HG03066 (cell line): ENCODE data around the gene OXCT2.
A peak's percentile ranks its signal among the peaks of the same experiment; 100 is the strongest.
"Not testable (repeated sequence)": the region's sequence is repeated elsewhere in the genome, so short reads cannot be mapped to it uniquely, and the experiment has no call there.

ENCODE experiments used
- ATAC-seq: cut with Tn5 transposase; IDR thresholded peaks from one replicate; pipeline ENCODE4 v1.9.1; 2021; ENCODE audit warnings: low read depth; ENCODE audit not compliant: unreplicated experiment

OXCT2 gene

DNA sequence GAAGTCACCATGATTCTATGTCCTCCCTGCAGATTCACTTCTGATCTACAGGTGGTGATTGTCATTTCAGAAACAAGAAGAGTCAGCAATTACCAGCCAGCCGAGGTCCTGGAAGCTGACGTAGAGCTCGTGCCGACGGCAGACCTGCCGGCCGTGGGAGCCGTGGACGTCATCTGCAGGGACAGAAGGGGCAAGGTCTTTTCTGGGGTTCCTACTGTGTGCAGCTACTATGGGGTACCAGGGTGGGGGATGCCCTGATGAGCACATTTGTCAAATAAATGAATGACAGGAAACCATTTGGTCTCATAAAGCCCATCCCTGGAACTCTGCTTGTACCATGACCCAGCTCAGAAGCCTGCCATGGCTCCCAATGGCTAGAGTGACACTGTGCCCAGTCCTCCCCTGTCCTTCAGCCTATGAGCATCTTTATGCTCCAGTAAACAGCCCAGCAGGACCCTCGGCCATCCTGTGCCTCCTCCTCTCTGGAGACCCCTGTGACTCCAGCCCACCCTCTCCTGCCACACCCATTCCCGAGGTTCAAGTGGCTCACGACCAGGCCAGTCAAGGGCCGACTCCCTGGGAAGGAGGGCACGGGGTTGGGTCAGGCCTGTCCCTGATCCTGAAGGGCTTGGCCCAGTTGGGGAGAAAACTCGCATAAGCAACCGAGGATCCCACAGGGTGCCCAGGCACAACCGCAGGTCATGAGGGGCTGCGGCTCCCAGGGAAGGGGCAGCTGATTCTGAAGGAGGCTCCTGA, 7.4 kb downstream of the OXCT2 start:
- not testable (repeated sequence) for ATAC-seq

DNA sequence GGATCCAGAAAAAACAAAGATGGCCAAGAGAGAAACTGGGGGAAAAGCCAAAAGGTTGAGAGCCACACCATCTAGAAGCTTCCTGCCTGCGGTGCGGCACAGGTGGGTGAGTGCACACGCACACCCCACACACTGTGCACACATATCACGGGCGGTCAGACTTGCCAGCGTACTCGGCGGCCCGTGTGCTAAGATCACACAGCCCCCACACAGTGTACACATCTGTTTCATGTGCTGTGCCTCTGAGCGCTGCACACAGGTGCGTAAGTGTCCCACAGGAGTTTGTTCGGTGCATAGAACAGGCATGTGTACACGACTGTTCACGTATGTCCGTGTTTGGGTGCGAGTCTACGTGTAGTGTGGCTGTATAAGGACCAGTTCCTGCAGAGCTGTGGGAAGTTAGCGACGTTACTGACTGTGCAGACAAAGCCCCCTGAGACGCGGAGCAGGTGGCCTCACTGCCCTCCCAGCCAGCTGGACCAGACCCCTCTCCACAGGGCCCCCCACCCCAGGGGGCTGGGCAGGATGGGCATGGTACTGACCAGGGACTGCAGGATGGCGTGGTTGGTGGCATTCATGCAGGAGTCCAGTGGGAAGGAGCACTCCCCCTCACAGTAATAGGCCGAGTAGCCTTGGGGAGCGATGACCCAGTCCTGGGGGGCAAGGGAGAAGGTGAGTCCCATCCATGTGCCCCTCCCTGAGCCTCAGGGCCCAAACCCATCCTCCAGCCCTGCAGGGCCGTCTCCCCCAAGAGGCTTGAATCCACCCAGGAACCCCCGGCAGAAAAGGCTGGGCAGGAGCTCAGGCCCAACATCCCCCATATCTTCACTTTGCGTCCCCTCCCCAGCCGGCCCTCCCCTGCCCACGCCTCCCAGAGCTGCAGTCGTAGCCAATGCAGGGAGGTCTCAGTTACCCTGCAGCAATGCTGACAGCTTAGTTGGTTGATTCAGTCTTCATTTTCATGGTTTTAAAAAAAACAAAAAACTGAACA, 8.3 kb downstream of the OXCT2 start:
- no peak for ATAC-seq

DNA sequence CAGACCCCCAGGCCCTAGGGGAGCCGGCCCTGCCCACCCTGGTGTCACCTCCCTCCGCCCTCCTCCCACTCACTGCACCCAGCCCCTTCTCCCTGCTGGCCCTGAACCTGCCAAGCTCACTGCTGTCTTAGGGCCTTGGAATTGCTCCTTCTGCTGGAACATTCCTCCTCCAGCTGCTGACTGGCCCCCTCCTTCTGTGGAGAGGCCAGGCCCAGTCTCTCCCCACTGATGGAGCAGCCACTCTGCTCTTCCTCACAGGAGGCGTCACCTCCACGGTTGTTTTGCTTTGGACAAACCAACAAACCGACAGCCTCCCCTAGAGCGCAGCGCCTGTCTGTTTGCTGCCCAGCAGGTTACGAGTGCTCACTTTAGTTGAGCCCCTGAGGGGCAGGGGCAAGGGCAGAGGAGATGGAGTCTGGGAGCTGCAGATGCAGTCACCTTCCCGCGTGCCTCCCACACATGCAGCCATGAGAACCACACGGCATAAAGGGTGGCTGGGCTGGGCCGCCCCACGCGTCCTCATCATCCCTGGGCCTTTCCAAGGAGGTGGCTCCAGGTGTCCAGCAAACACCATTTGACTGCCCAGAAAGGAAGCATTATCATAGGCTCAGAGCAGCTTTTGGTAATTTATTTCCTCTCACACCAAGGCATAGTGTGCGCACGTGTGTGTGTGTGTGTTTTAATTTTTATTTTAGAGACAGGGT, 9.4 kb downstream of the OXCT2 start:
- ATAC-seq = no peak

DNA sequence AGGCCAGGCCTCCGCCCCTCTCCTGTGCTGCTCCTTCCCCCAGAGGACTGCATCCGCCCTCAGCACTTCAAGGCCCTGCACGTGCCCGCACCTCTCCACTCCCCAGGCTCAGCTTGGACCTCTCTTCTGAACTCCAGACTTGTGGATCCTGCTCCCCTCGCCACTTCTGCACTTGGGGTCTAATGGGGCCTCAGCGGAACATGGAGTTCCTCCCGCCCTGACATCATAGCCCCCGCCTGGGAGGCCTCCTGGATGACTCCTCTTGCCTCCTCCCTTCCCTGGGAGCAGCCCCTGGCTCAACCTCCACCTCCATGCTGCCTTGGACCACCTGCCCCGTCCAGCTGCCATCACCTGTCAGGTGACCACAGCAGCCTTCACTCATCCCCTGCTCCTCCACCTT, 10.1 kb downstream of the OXCT2 start:
- ATAC-seq = no peak

DNA sequence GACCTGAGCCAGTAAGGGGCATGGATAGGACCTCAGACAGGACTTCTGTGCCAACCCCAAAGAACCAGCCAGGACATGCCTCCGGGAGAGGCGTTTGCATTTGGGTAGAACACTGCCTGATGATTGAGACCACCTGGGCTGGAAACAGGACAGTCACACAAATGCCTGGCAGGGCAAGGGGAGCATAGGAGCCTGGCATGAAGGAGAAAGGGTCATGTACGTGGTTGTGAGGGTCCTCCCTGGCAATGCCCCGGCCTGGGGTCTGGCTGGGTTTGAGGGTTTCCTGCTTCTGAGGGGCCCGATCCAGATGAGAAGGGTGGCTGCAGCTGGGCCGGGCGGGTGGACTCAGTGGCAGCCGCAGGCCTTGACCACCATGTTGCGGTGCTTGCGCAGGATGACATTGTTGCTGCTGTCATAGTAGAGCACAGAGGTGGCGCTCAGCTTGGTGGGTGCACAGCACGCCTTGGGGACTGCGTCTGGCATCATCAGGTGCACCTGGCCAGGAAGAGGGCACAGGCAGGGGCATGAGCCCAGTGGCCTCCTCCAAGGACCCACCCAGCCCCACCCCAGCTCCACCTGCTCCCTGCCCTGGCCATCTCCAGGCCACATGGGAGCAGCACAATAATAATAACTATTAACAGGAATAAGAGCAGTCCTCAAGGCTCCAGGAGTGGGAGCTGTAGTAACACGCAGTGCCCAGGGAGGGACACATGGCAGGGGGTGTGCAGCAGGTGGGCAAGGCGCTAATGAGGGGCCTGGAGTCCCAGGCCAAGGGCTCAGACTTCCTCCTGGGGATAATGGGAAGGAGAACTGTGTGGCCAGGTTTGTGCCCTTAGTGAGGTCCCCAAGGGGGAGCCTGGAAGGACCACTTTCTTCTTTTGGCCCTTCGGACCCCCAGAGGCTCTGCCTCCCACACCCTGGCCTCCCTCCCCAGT, 10.8 kb downstream of the OXCT2 start:
- no peak for ATAC-seq

DNA sequence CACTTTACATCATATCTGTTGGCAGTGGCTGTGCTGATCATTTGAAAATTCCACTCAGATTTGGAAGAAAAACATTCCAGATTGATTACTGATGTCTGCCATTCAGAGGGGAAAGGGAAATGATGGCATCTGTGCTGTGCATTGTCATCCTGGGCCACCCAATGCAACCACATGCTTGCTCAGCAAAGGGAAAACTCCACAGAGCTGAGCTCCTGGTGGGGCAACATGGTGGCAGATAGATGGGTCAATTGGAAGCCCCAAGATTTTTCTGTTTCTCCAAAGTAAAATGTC, 11.8 kb downstream of the OXCT2 start:
- ATAC-seq = no peak

DNA sequence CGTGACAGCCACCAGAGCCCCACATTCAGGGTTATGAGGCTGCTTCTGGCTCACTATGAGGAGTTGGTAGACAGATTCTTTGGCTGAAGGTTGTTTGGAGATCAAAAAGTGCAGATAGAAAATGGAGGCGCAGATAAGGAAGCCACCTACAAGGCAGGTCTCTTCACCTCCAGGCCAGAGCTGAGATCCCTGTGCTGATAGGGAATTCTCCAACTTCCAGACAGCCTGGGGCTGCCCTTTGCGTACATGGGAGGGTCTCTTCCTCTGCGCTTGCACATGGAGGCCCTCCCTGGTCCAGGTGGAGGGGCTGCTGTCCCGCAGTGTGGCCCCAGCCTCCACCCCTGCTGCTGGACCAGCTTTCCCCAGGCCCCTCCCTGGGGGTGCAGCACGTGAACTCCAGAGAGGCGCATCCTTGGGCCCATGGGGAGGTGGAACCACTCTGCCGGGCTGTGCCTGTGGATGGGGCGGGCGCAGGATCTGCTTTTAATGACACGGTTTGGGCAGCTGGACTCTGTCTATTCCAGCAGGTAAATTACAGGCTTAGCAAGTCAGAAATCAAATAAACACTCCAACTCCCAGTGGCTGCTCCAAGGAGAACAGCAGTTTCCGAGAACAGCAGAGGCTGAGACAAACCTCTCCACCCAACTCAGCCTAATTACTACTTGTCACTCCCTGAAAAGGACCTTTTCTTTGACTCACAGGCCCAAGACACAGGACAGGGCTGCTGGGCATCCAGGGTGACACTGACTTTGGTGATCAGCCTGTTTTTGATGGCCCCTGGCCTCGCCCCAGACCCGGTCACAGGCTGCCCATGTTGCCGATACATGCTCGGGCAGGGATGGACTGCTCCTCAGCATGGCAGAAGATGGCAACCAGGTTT, 12.4 kb downstream of the OXCT2 start:
- ATAC-seq = no peak

DNA sequence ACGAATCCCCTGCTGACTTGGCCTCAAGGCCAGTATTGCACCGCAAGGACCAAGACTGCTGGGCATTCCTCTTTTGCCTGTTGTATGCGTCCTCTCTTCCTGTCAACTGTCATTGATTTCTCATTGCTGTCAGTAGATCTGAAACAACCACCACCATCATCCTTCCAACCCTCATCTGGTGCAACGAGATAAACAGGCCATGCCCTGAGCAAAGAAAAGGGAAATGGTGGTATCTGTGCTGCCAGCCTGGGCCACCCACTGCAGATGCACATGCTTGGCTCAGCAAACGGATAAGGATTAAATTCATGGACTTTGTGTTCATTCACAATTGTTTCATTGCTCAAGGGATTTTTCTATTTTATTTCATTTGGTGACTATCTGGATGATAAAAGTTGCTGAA, 13.6 kb downstream of the OXCT2 start:
- ATAC-seq = no peak

DNA sequence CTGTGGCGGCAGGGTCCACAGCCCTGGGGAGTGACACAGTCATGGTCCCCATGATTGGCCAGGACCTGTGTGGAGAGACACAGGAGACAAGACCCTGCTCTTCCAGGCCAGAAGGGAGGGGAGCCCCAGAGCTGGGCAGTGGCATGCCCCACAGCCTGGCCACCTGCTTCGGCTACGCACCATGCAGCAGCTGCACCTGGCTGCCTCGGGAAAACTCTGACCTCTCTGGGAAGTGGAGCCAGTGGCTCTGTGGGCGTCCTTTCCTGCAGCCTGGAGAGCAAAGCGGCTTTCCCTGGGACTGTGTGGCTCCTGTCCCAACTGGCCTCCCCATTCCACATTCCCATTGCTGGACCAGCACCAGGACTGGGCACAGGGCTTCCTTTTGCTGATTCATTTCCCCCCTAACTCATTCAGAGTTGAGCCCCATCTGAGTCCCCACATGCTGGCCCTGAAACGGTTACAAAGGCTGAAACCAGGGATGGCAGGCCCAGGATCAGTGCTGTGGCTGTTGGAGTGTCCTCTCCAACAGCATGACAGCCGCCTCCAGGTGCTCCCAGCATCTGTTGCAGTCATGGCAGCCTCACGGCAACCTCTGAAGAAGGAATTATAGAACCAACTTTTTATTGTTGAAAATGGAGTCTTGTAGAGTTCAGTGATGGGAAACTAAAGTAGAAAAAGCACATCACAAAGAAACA, 15.0 kb downstream of the OXCT2 start:
- ATAC-seq = no peak

DNA sequence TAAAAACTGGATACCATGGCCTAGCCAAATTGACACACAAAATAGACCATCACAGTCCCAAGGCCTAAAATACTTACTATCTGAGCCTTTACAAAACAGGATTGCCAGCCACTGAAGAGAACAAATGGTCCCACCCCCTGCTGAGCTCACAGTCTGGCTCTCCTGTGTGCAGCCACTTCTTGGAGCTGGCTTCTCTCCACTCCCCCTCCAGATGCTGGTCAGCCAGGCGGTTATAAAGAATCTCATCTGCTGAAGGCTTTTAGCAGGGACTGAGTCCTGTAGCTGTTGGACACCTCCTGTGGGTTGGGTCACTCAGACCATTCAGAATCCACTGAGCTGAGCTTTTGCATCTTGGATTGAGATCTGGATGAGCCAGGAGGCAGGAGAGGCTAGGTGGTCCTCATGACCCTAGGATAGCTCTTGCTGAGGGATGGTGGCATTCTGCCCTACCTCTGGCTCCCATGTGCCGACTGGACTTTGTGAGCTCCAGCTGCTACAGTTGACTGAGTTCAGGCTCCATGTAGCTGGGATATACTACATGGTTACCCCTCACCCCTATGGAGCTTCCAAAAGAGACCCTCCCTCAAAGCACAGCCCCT, 16.1 kb downstream of the OXCT2 start:
- no peak for ATAC-seq

DNA sequence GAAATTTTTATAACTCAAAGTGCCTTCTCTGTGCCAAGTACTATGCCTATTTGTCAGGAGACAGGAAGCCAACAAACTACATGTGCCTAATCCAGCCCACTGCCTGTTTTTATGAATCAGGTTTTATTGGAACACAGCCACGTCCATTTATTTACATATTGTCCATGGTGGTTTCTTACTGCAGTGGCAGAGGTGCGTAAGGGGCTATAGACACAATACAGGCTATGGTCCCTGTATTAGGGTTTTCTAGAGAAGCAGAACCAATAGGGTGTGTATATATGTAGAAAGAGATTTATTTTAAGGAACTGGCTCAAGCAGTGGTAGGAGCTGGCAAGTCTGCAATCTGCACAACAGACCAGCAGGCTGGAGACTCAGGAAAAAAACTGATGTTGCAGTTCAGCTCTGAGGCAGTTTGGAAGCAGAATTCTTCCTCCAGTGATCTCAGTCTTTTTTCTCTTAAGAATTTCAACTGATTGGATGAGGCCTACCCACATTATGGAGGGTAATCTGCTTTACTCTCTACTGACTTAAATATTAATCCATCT, 17.1 kb downstream of the OXCT2 start:
- no peak for ATAC-seq

DNA sequence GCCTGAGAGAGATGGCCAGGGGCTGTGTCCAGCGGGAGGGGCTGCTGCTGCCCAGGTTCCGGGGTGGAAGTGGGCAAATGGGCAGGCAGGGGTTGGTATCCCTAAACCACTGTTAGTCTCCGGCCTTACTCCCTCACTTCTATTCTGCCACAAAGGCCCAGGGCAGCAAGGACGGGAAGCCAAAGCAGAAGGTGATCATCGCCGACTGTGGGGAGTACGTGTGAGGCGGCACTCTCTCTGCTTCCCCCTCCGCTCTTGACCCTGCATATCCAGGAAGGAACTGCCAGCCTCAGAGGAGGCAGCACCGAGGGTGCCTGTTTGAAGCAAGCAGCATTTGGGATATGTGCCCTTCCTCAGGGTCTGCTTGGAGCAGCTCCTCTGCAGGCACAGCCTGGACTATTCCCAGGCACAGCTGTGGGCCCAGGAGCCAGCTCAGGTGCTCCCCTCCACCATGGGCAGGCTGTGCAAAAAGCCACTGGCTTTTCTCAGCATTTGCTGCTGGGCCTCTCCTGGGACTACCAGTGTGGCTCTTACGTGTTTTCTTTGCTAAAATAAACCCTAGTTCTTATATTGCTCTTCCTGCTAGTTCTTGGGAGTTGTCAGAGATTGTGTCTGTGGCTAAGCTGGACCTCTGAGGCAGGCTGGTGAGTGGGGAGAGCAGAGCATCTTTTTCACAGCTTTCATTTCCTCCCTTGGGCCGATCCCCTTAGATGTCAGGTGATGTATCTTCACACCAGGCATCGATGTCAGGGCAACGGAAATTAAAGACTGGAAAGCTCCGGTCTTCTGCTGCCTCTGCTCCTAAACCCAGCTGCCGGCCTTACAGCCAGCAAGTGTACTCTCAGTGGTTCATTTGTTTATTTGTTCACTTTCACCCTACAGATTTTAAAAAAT, 17.8 kb downstream of the OXCT2 start:
- ATAC-seq = no peak

DNA sequence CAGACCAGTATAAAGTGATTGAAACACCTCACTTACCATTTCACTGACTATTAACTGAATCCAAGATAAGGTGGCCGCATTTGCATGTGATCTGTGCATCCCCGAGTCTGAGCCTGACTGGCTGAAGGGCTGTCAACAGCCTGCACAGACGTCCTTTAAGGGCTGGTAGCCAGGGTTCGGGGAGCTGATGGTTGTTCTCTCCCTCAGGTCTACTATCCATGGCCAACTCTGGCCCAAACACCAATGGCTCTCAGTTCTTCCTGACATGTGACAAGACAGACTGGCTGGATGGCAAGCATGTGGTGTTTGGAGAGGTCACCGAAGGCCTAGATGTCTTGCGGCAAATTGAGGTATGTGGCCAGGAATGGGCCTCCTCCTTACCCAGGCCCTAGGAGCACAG, 18.4 kb downstream of the OXCT2 start:
- no peak for ATAC-seq

DNA sequence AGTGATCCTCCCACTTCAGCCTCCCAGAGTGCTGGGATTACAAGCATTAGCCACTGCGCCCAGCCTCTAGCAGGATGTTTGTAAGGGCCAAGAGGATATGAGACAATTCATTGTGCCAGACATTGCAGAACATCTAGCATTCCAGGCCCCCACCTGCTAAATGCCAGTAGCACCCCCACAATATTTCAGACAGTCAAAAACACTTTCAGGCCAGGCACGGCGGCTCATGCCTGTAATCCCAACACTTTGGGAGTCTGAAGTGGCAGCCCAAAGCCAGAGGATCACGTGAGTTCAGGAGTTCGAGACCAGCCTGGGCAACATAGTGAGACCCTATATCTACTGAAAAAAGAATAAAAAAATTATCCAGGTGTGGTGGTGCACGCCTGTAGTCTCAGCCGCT, 19.6 kb downstream of the OXCT2 start:
- ATAC-seq = no peak

DNA sequence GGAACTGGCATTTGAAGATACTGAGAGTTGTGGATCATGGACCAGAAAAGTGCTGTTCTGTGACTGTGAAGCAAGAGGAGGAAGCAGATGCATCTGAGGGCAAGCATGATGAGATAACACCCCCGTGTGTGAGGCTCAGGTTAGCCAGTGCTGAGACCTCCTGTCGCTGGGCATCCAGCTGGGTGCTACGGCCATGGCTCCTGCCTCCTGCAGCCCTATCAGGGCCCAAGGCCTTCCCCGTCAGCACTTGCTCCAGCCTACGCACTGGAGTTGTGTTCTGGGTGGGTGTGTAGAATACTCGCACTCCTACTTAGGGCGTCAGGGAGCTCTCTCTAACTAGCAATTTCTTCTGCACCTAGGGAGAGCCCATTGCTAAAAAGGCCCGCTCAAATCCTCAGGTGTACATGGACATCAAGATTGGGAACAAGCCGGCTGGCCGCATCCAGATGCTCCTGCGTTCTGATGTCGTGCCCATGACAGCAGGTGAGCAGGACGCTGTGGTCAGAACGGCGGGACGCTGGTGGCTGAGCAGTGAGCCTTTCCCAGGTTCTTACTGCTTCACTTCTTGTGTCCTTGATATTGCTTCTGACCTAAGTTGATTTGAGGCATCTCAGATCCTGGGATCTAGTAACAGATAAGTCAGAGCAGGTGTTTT, 26.0 kb downstream of the OXCT2 start:
- ATAC-seq = no peak

DNA sequence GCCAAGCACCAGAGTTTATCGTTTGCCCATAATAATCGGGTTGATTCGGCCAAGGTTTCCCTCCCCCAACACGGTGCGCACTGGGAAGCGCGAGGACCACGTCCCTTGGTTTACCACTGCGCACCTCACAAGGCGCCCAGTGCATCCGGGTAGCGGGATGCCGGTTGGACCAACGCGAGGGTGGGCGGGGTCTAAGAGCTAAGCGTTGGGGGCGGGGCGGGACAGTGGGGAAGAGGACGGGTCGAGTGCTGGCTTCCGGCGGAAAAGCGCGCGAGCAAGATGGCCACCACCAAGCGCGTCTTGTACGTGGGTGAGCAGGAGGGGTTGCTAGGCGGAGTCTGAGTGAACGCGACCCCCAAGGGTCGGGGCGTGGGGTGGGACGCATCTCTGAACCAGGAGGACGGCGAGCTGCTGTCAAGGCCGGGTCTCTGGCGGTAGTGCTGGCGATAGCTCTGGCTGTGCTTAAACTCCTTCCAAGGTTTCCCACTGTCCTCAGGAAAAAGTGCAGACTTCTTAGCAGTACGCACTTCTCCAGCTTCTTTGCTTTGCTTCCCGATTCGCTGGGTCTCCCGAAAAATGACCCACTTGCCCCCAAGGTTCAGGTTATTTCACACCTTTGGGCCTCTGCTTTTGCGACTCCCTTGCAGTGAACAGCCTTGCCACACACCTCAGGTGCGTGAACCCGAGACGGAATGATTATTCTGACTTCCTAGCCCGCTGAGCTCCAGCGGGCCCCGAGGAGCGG, 32.4 kb downstream of the OXCT2 start, which contains the start of gene PPIE:
Gene PPIE (plus strand): TSS at position 261 of the 745 bp plus-strand sequence. CDS start 19 bp downstream, at position 280.
- peak; percentile 79 for ATAC-seq
